HepG2 (cell line): Measurements from ENCODE around the gene DNASE2. TPM values are rescaled to one million over a fixed set of nuclear protein-coding genes. Genes with fewer than 3 reads are reported as not detected.

ENCODE experiments used
- CREB1 ChIP-seq, 2 experiments: fragments of 450-650 bp in 1 of 2; IDR thresholded peaks; 2 replicates each; pipeline ENCODE4 v1.6.1; 2016 to 2017; ENCODE audit warnings: control low read depth in 1 of 2, mild to moderate bottlenecking in 1 of 2, missing compliant biosample characterization in 1 of 2, missing genetic modification characterization in 1 of 2
- HNRNPL ChIP-seq: fragments of 200-400 bp; formaldehyde crosslinking; IDR thresholded peaks from 2 replicates; pipeline ENCODE4 v1.6.1; 2017; ENCODE audit warnings: mild to moderate bottlenecking, low read depth, low read length
- IRF2 ChIP-seq: IDR thresholded peaks from 2 replicates; pipeline ENCODE4 v1.6.1; 2018; ENCODE audit warnings: missing genetic modification reagents, missing compliant biosample characterization
- JUN ChIP-seq: sonication (generic); formaldehyde crosslinking; IDR thresholded peaks from 2 replicates; pipeline ENCODE4 v1.4.0; 2020; ENCODE audit warnings: mild to moderate bottlenecking, missing genetic modification reagents
- KDM1A ChIP-seq: IDR thresholded peaks from 2 replicates; pipeline ENCODE4 v1.6.1; 2016; ENCODE audit warnings: missing compliant biosample characterization
- MAF1 ChIP-seq: sonication (generic); formaldehyde crosslinking; IDR thresholded peaks from 2 replicates; pipeline ENCODE4 v1.5.0; 2020; ENCODE audit warnings: missing genetic modification reagents, borderline replicate concordance
- TBX2 ChIP-seq: sonication (generic); formaldehyde crosslinking; IDR thresholded peaks from 2 replicates; pipeline ENCODE4 v1.5.0; 2020; ENCODE audit warnings: missing genetic modification reagents, mild to moderate bottlenecking, borderline replicate concordance
- TOPORS ChIP-seq: sonication (generic); formaldehyde crosslinking; IDR thresholded peaks from 2 replicates; pipeline ENCODE4 v1.8.0; 2023; ENCODE audit warnings: mild to moderate bottlenecking, missing genetic modification reagents
- TSC22D2 ChIP-seq: sonication (generic); formaldehyde crosslinking; IDR thresholded peaks from 2 replicates; pipeline ENCODE4 v1.5.1; 2020; ENCODE audit warnings: missing genetic modification reagents, mild to moderate bottlenecking, borderline replicate concordance
- XRCC5 ChIP-seq: fragments of 200-400 bp; formaldehyde crosslinking; optimal IDR thresholded peaks from 2 replicates; pipeline ENCODE3; 2017; ENCODE audit warnings: mild to moderate bottlenecking, low read length
- ZNF510 ChIP-seq: sonication (generic); formaldehyde crosslinking; IDR thresholded peaks from 2 replicates; pipeline ENCODE4 v1.4.0; 2020; ENCODE audit warnings: low read depth, mild to moderate bottlenecking, missing genetic modification reagents
- ZNF678 ChIP-seq: sonication (generic); formaldehyde crosslinking; IDR thresholded peaks from 2 replicates; pipeline ENCODE4 v1.4.0; 2020; ENCODE audit warnings: mild to moderate bottlenecking, missing genetic modification reagents
- ZNF75D ChIP-seq: sonication (generic); formaldehyde crosslinking; IDR thresholded peaks from 2 replicates; pipeline ENCODE4 v1.8.1; 2023; ENCODE audit warnings: missing genetic modification reagents, mild to moderate bottlenecking, borderline replicate concordance
- polyA plus RNA-seq, 8 experiments: library from polyadenylated mRNA; depleted of rRNA in 3 of 8; stranded (reverse) in 7 of 8; unstranded in 1 of 8; fragments of >200 nt; fragmentation: Illumina TruSeq in 4 of 8; extraction: Trizol in 4 of 8; gene quantifications; 2 replicates each; pipeline versions ENCODE4 v1.2.1 to v1.2.3, GENCODE V29; 2011 to 2016; ENCODE audit warnings: low read depth in 4 of 8, missing spikeins in 1 of 8, mixed read lengths in 1 of 8; ENCODE audit not compliant: insufficient read depth in 1 of 8
- total RNA-seq, 5 experiments: library from RNA; depleted of rRNA; stranded (reverse); fragments of >200 nt; fragmentation: Illumina TruSeq; extraction: Trizol; gene quantifications; 2 replicates each; pipeline ENCODE4 v1.2.3, GENCODE V29; 2016; ENCODE audit warnings: low read depth in 1 of 5
- TF ChIP-seq, protein P1 (sequence below), 2 experiments: sonication (generic) in 1 of 2; formaldehyde crosslinking in 1 of 2; IDR thresholded peaks; 2 replicates each; pipeline versions ENCODE4 v1.4.0 to v1.6.1; 2018 to 2020; ENCODE audit warnings: missing genetic modification reagents in 2 of 2, borderline replicate concordance in 1 of 2, low read depth in 1 of 2, mild to moderate bottlenecking in 1 of 2, missing biosample characterization in 1 of 2
- TF ChIP-seq, protein P2 (sequence below): sonication (generic); formaldehyde crosslinking; IDR thresholded peaks from 2 replicates; pipeline ENCODE4 v1.4.0; 2020; ENCODE audit warnings: missing genetic modification reagents
- TF ChIP-seq, protein P3 (sequence below): sonication (generic); formaldehyde crosslinking; IDR thresholded peaks from 2 replicates; pipeline ENCODE4 v1.4.0; 2020; ENCODE audit warnings: mild to moderate bottlenecking, missing genetic modification reagents
- TF ChIP-seq, protein P4 (sequence below): sonication (generic); formaldehyde crosslinking; IDR thresholded peaks from 2 replicates; pipeline ENCODE4 v1.4.0; 2020; ENCODE audit warnings: mild to moderate bottlenecking, missing genetic modification reagents
- TF ChIP-seq, protein P5 (sequence below): sonication (generic); formaldehyde crosslinking; IDR thresholded peaks from 2 replicates; pipeline ENCODE4 v1.8.0; 2022; ENCODE audit warnings: low read depth, missing genetic modification reagents

The DNASE2 gene
- total and polyA plus RNA-seq, 2 of the 13 experiments (the other 11 are each of a cell fraction or from before 2014, with no cell fraction given) = 7.5 to 16.2 TPM

DNA sequence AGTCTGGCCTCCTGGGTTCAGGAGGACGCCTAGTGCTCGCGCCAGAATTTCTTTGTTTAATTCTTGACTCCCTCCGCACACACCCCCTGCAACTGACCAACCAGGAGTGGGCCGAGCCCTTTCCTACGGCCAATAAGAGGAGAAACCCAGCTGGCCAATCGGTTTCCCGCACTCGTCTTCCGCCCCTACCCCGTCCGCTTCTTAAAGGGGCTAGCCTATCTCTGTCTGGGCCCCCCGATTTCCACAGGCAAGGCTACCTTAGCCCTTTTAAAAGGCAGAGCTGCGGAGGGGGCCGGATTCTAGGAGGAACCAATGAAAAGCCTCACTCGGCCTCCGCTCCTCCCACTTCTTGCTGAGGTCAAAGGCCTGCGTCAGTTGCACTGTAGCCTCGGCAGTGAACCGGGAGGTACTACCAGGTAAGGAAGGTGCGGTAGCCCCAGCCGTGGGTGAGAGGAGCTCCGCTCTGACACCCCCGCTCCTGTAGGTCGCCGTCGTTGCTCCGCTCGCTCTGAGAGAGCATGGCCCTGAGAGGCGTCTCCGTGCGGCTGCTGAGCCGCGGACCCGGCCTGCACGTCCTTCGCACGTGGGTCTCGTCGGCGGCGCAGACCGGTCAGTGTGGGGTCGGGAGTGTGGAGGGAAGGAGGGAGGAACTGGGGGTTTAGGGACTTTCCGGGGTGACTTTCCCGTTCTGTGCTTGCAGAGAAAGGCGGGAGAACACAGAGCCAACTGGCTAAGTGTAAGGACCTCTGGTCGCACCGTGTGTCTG is 9.7 kb upstream of the DNASE2 start, which contains the start of gene GCDH (continued):
- TF ChIP-seq, protein P1, sequence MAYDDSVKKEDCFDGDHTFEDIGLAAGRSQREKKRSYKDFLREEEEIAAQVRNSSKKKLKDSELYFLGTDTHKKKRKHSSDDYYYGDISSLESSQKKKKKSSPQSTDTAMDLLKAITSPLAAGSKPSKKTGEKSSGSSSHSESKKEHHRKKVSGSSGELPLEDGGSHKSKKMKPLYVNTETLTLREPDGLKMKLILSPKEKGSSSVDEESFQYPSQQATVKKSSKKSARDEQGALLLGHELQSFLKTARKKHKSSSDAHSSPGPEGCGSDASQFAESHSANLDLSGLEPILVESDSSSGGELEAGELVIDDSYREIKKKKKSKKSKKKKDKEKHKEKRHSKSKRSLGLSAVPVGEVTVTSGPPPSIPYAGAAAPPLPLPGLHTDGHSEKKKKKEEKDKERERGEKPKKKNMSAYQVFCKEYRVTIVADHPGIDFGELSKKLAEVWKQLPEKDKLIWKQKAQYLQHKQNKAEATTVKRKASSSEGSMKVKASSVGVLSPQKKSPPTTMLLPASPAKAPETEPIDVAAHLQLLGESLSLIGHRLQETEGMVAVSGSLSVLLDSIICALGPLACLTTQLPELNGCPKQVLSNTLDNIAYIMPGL (CRISPR knock-in tag; IDR thresholded peaks at IDR 0.05; ENCODE audit: borderline replicate concordance in 1 of 2, low read depth in 1 of 2) = peak; percentile 45 to 67; a peak in 3 of 4 replicates
- no peak for TF ChIP-seq ZNF75D (CRISPR knock-in tag)
- no peak for TF ChIP-seq KDM1A (CRISPR knock-in tag)
- TF ChIP-seq IRF2 (CRISPR knock-in tag) = no peak; the same call in 1 of the 2 replicates
- no peak for TF ChIP-seq HNRNPL
- peak; percentile 59; the same call in 1 of the 2 replicates for TF ChIP-seq TBX2 (CRISPR knock-in tag)
- 0 out of 2 replicates have a peak, but pooled peaks have one; percentile 34 for TF ChIP-seq JUN (CRISPR knock-in tag)
- TF ChIP-seq MAF1 (CRISPR knock-in tag) = no peak
- TF ChIP-seq, protein P2, sequence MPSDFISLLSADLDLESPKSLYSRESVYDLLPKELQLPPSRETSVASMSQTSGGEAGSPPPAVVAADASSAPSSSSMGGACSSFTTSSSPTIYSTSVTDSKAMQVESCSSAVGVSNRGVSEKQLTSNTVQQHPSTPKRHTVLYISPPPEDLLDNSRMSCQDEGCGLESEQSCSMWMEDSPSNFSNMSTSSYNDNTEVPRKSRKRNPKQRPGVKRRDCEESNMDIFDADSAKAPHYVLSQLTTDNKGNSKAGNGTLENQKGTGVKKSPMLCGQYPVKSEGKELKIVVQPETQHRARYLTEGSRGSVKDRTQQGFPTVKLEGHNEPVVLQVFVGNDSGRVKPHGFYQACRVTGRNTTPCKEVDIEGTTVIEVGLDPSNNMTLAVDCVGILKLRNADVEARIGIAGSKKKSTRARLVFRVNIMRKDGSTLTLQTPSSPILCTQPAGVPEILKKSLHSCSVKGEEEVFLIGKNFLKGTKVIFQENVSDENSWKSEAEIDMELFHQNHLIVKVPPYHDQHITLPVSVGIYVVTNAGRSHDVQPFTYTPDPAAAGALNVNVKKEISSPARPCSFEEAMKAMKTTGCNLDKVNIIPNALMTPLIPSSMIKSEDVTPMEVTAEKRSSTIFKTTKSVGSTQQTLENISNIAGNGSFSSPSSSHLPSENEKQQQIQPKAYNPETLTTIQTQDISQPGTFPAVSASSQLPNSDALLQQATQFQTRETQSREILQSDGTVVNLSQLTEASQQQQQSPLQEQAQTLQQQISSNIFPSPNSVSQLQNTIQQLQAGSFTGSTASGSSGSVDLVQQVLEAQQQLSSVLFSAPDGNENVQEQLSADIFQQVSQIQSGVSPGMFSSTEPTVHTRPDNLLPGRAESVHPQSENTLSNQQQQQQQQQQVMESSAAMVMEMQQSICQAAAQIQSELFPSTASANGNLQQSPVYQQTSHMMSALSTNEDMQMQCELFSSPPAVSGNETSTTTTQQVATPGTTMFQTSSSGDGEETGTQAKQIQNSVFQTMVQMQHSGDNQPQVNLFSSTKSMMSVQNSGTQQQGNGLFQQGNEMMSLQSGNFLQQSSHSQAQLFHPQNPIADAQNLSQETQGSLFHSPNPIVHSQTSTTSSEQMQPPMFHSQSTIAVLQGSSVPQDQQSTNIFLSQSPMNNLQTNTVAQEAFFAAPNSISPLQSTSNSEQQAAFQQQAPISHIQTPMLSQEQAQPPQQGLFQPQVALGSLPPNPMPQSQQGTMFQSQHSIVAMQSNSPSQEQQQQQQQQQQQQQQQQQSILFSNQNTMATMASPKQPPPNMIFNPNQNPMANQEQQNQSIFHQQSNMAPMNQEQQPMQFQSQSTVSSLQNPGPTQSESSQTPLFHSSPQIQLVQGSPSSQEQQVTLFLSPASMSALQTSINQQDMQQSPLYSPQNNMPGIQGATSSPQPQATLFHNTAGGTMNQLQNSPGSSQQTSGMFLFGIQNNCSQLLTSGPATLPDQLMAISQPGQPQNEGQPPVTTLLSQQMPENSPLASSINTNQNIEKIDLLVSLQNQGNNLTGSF (CRISPR knock-in tag) = no peak
- TF ChIP-seq TOPORS (CRISPR knock-in tag) = no peak
- no peak for TF ChIP-seq ZNF510 (CRISPR knock-in tag)
- TF ChIP-seq TSC22D2 (CRISPR knock-in tag) = no peak
- peak; percentile 79 for TF ChIP-seq CREB1 (IDR thresholded peaks at IDR 0.05)
- TF ChIP-seq CREB1 (CRISPR knock-in tag; IDR thresholded peaks at IDR 0.05) = peak; percentile 99
- no peak for TF ChIP-seq ZNF678
- TF ChIP-seq, protein P3, sequence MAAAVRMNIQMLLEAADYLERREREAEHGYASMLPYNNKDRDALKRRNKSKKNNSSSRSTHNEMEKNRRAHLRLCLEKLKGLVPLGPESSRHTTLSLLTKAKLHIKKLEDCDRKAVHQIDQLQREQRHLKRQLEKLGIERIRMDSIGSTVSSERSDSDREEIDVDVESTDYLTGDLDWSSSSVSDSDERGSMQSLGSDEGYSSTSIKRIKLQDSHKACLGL = peak; percentile 97; the same call in 1 of the 2 replicates
- TF ChIP-seq, protein P4, sequence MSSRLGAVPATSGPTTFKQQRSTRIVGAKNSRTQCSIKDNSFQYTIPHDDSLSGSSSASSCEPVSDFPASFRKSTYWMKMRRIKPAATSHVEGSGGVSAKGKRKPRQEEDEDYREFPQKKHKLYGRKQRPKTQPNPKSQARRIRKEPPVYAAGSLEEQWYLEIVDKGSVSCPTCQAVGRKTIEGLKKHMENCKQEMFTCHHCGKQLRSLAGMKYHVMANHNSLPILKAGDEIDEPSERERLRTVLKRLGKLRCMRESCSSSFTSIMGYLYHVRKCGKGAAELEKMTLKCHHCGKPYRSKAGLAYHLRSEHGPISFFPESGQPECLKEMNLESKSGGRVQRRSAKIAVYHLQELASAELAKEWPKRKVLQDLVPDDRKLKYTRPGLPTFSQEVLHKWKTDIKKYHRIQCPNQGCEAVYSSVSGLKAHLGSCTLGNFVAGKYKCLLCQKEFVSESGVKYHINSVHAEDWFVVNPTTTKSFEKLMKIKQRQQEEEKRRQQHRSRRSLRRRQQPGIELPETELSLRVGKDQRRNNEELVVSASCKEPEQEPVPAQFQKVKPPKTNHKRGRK (CRISPR knock-in tag) = no peak
- TF ChIP-seq, protein P5, sequence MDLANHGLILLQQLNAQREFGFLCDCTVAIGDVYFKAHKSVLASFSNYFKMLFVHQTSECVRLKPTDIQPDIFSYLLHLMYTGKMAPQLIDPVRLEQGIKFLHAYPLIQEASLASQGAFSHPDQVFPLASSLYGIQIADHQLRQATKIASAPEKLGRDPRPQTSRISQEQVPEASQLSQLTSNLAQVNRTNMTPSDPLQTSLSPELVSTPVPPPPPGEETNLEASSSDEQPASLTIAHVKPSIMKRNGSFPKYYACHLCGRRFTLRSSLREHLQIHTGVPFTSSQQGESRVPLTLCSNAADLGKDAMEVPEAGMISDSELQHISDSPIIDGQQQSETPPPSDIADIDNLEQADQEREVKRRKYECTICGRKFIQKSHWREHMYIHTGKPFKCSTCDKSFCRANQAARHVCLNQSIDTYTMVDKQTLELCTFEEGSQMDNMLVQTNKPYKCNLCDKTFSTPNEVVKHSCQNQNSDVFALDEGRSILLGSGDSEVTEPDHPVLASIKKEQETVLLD (CRISPR knock-in tag) = no peak
- peak; percentile 80 for TF ChIP-seq XRCC5
